Gastrocnemius medialis (tissue), 4 donors: ENCODE data around the gene CLPTM1L.

Experiments
- POLR2A ChIP-seq, 2 donors: fragments of 450-650 bp; IDR thresholded peaks; one replicate each; pipeline ENCODE4 v1.6.1; 2017; ENCODE audit warnings: antibody characterized with exemption in 2 of 2, mild to moderate bottlenecking in 2 of 2, moderate library complexity in 2 of 2
- TF ChIP-seq, protein P1 (sequence below), 5 experiments: fragments of 450-650 bp in 3 of 5; fragments of 200-600 bp in 2 of 5; sonication (generic) in 2 of 5; IDR thresholded peaks in 4 of 5; conservative IDR thresholded peaks in 1 of 5; 1 replicate in 4 of 5; 2 replicates in 1 of 5; pipeline ENCODE4 v1.5.1; 2016 to 2019; ENCODE audit warnings: antibody characterized with exemption in 5 of 5, mild to moderate bottlenecking in 3 of 5, moderate library complexity in 3 of 5

DNA sequence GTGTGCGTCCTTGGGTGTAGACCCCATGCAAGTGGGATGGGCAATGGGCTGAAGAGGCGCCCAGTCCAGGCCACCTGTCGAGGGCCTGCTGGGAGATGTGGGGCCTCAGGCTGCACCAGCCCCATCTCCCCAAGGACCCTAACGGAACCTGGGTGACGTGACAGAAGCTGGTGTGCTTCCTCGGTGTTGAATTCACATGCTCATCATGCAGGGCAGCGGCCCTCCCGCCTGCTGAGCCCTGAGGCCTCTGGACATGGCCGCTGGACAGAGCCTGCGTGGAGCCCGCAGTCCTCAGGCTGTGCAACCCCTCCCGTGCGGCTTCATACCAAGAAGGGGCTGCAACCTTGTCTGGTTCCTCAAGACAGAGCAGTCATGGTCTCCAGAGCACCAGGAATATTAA lies 76.8 kb downstream of the CLPTM1L start:
- TF ChIP-seq, protein P1, sequence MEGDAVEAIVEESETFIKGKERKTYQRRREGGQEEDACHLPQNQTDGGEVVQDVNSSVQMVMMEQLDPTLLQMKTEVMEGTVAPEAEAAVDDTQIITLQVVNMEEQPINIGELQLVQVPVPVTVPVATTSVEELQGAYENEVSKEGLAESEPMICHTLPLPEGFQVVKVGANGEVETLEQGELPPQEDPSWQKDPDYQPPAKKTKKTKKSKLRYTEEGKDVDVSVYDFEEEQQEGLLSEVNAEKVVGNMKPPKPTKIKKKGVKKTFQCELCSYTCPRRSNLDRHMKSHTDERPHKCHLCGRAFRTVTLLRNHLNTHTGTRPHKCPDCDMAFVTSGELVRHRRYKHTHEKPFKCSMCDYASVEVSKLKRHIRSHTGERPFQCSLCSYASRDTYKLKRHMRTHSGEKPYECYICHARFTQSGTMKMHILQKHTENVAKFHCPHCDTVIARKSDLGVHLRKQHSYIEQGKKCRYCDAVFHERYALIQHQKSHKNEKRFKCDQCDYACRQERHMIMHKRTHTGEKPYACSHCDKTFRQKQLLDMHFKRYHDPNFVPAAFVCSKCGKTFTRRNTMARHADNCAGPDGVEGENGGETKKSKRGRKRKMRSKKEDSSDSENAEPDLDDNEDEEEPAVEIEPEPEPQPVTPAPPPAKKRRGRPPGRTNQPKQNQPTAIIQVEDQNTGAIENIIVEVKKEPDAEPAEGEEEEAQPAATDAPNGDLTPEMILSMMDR (IDR thresholded peaks at IDR 0.05 in 4 of 5, conservative IDR thresholded peaks at IDR 0.05 in 1 of 5) = no peak
- no peak for TF ChIP-seq POLR2A (IDR thresholded peaks at IDR 0.05)
